K562 (cell line): Measurements from ENCODE around the gene SIRT2. TPM values are rescaled to one million over a fixed set of nuclear protein-coding genes. Genes with fewer than 3 reads are reported as not detected.

Source experiments
- ATAC-seq: fragments of 200-7000 bp; cut with Tn5 transposase; 3 replicates; pipeline ENCODE4 v1.9.1; 2020; ENCODE audit warnings: moderate library complexity
- BruUV-seq: library from RNA; stranded (reverse); fragments of 400-500 nt; replicated peaks from 2 replicates; lab custom pipeline; 2021; lab: Mats Ljungman, UMichigan
- CTCF ChIA-PET: fragments of 300-600 bp; formaldehyde crosslinking; extraction: SDS; loops from one replicate; lab custom pipeline; 2021; ENCODE audit warnings: low intra/inter-chr PET ratio; lab: Yijun Ruan, JAX
- POLR2A ChIA-PET: fragments of 300-600, 350-650 bp; sonication (Branson Sonifier 250); formaldehyde crosslinking; extraction: SDS; loops from one replicate; lab custom pipeline; 2021; ENCODE audit warnings: antibody characterized with exemption, inconsistent platforms; lab: Yijun Ruan, JAX
- DNase-seq, 4 experiments: peaks; one replicate each; pipeline versions ENCODE4 v3.0.0 to v3.0.0-alpha.2; 2011 to 2018; ENCODE audit warnings: low spot score in 3 of 4, mixed read lengths in 3 of 4; ENCODE audit errors: extremely low read depth in 1 of 4
- FAIRE-seq: peaks from 2 replicates; lab custom pipeline; 2011; peaks lifted over from hg19 to GRCh38; lab: Jason Lieb, UNC
- H2AFZ ChIP-seq: 2 replicates; pipeline ENCODE4 v1.6.0; 2011; ENCODE audit warnings: low read depth, low read length, control low read depth, inconsistent platforms
- H3K27ac ChIP-seq: fragments of 200-600 bp; 3 replicates; pipeline ENCODE4 v1.8.0; 2011; ENCODE audit warnings: low read depth, mild to moderate bottlenecking, control low read depth, inconsistent platforms, low read length, moderate library complexity, mixed read lengths; ENCODE audit errors: extremely low read depth
- H3K27me3 ChIP-seq, 2 experiments: fragments of 300-600 bp in 1 of 2; 2 replicates in 1 of 2; 3 replicates in 1 of 2; pipeline versions ENCODE4 v1.6.0 to v1.8.0; 2011; ENCODE audit warnings: inconsistent platforms in 2 of 2, low read length in 2 of 2, mild to moderate bottlenecking in 1 of 2, mixed read lengths in 1 of 2, moderate library complexity in 1 of 2; ENCODE audit not compliant: control insufficient read depth in 2 of 2, insufficient read depth in 2 of 2
- H3K36me3 ChIP-seq: fragments of 300-600 bp; 3 replicates; pipeline ENCODE4 v1.8.0; 2011; ENCODE audit warnings: mild to moderate bottlenecking, low read length, inconsistent platforms; ENCODE audit not compliant: control insufficient read depth, insufficient read depth
- H3K4me1 ChIP-seq, 2 experiments: fragments of 200-600 bp in 1 of 2; replicated peaks in 1 of 2; 2 replicates in 1 of 2; 3 replicates in 1 of 2; pipeline versions ENCODE4 v1.5.1 to v1.8.0; 2011; ENCODE audit warnings: inconsistent platforms in 2 of 2, low read length in 2 of 2, mild to moderate bottlenecking in 1 of 2, mixed read lengths in 1 of 2, moderate library complexity in 1 of 2; ENCODE audit not compliant: control insufficient read depth in 2 of 2, insufficient read depth in 2 of 2
- H3K4me2 ChIP-seq: 2 replicates; pipeline ENCODE4 v1.6.1; 2011; ENCODE audit warnings: low read length, control low read depth, inconsistent platforms, mixed read lengths; ENCODE audit not compliant: insufficient read depth
- H3K4me3 ChIP-seq: fragments of 200-600 bp; sonication (generic), shearing (Covaris generic); 2 replicates; pipeline ENCODE4 v1.5.1; 2016; ENCODE audit warnings: control low read depth, inconsistent platforms
- H3K79me2 ChIP-seq: fragments of 200-600 bp; 3 replicates; pipeline ENCODE4 v1.8.0; 2011; ENCODE audit warnings: low read length, inconsistent platforms; ENCODE audit not compliant: control insufficient read depth, insufficient read depth
- H3K9ac ChIP-seq, 2 experiments: 2 replicates each; pipeline versions ENCODE4 v1.6.0 to v1.6.1; 2011; ENCODE audit warnings: low read depth in 2 of 2, low read length in 2 of 2, control low read depth in 1 of 2, inconsistent platforms in 1 of 2, mild to moderate bottlenecking in 1 of 2, mixed read lengths in 1 of 2; ENCODE audit not compliant: insufficient read depth in 1 of 2
- H3K9me1 ChIP-seq: one replicate; pipeline ENCODE4 v1.6.0; 2011; ENCODE audit warnings: inconsistent platforms, mild to moderate bottlenecking, low read length, moderate library complexity; ENCODE audit not compliant: control insufficient read depth, insufficient read depth
- H3K9me3 ChIP-seq: replicated peaks from 2 replicates; pipeline ENCODE4 v1.5.1; 2011; ENCODE audit warnings: low read depth, low read length, inconsistent platforms; ENCODE audit not compliant: control insufficient read depth, insufficient read depth
- H4K20me1 ChIP-seq: replicated peaks from 2 replicates; pipeline ENCODE4 v1.6.1; 2011; ENCODE audit warnings: low read length, inconsistent platforms, mixed read lengths; ENCODE audit not compliant: control insufficient read depth, insufficient read depth
- BRF1 ChIP-seq: IDR thresholded peaks from 3 replicates; pipeline ENCODE4 v1.6.1; 2011; ENCODE audit warnings: borderline replicate concordance, mild to moderate bottlenecking; ENCODE audit not compliant: insufficient read length; ENCODE audit errors: extremely low read depth
- EGR1 ChIP-seq: fragments of 450-650 bp; conservative IDR thresholded peaks from 2 replicates; pipeline ENCODE4 v1.6.1; 2017; ENCODE audit warnings: mild to moderate bottlenecking
- IRF9 ChIP-seq: fragments of 450-650 bp; IDR thresholded peaks from 2 replicates; pipeline ENCODE4 v1.6.1; 2016; ENCODE audit warnings: missing biosample characterization, missing genetic modification characterization
- NELFE ChIP-seq: IDR thresholded peaks from 2 replicates; pipeline ENCODE4 v1.6.1; 2011; ENCODE audit warnings: mild to moderate bottlenecking; ENCODE audit not compliant: insufficient read depth, insufficient read length
- SMARCA5 ChIP-seq: fragments of 450-650 bp; IDR thresholded peaks from 2 replicates; pipeline ENCODE4 v1.6.1; 2016
- ZBTB33 ChIP-seq: sonication (generic); formaldehyde crosslinking; IDR thresholded peaks from 2 replicates; pipeline ENCODE4 v1.8.1; 2023; ENCODE audit warnings: mild to moderate bottlenecking, missing genetic modification reagents
- WGBS: fragments of 100-300 bp; shearing (Covaris generic); methylation state at CpG from one replicate; pipeline ENCODE4 v1.1.6; 2016; ENCODE audit warnings: low coverage, mixed read lengths; ENCODE audit not compliant: insufficient coverage; ENCODE audit errors: missing lambda C conversion rate; 5-methylcytosine and 5-hydroxymethylcytosine counted together
- in situ Hi-C: fragments of 300-500 bp; cut with MboI; formaldehyde crosslinking; loops from 4 replicates; pipeline ENCODE4 v1.15.0; 2018; ENCODE audit warnings: inconsistent platforms, mixed read lengths
- intact Hi-C: fragments of 100-400 bp; cut with micrococcal nuclease; formaldehyde crosslinking; loops from 2 replicates; pipeline ENCODE4 v1.14.2; 2022
- polyA plus RNA-seq, 8 experiments: library from polyadenylated mRNA; depleted of rRNA in 4 of 8; stranded (reverse) in 5 of 8; unstranded in 3 of 8; fragments of >200 nt; fragmentation: Nextera tagmentation in 2 of 8; fragmentation: Illumina TruSeq in 1 of 8; extraction: Ambion mirVana in 2 of 8; extraction: Trizol in 1 of 8; gene quantifications; 2 replicates each; pipeline versions ENCODE4 v1.2.1 to v1.2.3, GENCODE V29; 2011 to 2014; ENCODE audit warnings: inconsistent platforms in 1 of 8, missing spikeins in 1 of 8
- total RNA-seq, 7 experiments: library from RNA; depleted of rRNA in 6 of 7; stranded (reverse); fragments of >200 nt in 6 of 7; fragmentation: Illumina TruSeq in 2 of 7; extraction: Trizol in 2 of 7; gene quantifications; 2 replicates each; pipeline versions ENCODE4 v1.2.1 to v1.2.3, GENCODE V29; 2011 to 2021; ENCODE audit warnings: low replicate concordance in 1 of 7

Gene SIRT2
- total and polyA plus RNA-seq, 9 of the 15 experiments (the other 6 are each of a cell fraction or from before 2014, with no cell fraction given): 2.3 to 35.2 (median 22.9) TPM

- ChIA-PET POLR2A (interaction anchor here (0.7 to 1.0 kb wide), 3 partner anchors 17 to 345 kb away, joined by 3 to 5 read pairs (median 3); partner anchors contain the start of gene NFKBIB), CTCF (no interaction called here)
- Histone ChIP-seq H3K9ac (peak overlapping the region in 1 of 2 experiments; percentile 70; a peak in 1 of 4 replicates), H3K36me3 (peaks cover 8% of the 10 kb centered on the region; the same call in 2 of the 3 replicates), H2AFZ (no peak overlapping the region), H3K9me3 (no peaks in the 10 kb centered on the region), H3K4me2 (no peak overlapping the region), H3K79me2 (no peaks in the 10 kb centered on the region), H3K4me3 (no peak overlapping the region), H3K27me3 (no peaks in the 10 kb centered on the region), H4K20me1 (no peaks in the 10 kb centered on the region), H3K27ac (no peak overlapping the region), H3K4me1 (peaks cover 24 to 56% of the 10 kb centered on the region in 2 experiments; a peak in 4 of 5 replicates), H3K9me1 (no peaks in the 10 kb centered on the region)
- FAIRE-seq: no peak
- BruUV-seq: no TSS peak
- no peak for ATAC-seq
- no peak for DNase-seq
- peak; percentile 50 for TF ChIP-seq EGR1
- TF ChIP-seq ZBTB33 (CRISPR knock-in tag): peak; percentile 58; the same call in 1 of the 2 replicates
- no peak for TF ChIP-seq BRF1
- no peak for TF ChIP-seq NELFE
- TF ChIP-seq IRF9 (tag): no peak
- no peak for TF ChIP-seq SMARCA5
- WGBS: 77% methylated on average over 8 of the region's 9 CpGs
- intact Hi-C loops (no loop called here), in situ Hi-C loops (no loop called here)
Measured at GRCh38 chr19:38883286-38883685, 16.1 kb downstream of the SIRT2 start.
